GM12801 (cell line): ENCODE data around the gene LDAH.

Experiments
- CTCF ChIP-seq: IDR thresholded peaks from one replicate; pipeline ENCODE4 v1.5.1; 2011; ENCODE audit warnings: control low read depth; ENCODE audit not compliant: insufficient read length; ENCODE audit errors: extremely low read depth

Gene LDAH

GRCh38 chr2:20839052-20839451 lies 16.2 kb upstream of the LDAH start:
- TF ChIP-seq CTCF: no peak

GRCh38 chr2:20838016-20838415 lies 15.1 kb upstream of the LDAH start:
- no peak for TF ChIP-seq CTCF

- no peak for TF ChIP-seq CTCF
Measured at GRCh38 chr2:20836521-20836920, 13.6 kb upstream of the LDAH start.

- TF ChIP-seq CTCF: no peak
Measured at GRCh38 chr2:20834331-20834730, 11.4 kb upstream of the LDAH start.

- no peak for TF ChIP-seq CTCF
Measured at GRCh38 chr2:20832606-20833005, 9.7 kb upstream of the LDAH start.

GRCh38 chr2:20829861-20830260 lies 7.0 kb upstream of the LDAH start:
- TF ChIP-seq CTCF: no peak

- TF ChIP-seq CTCF: no peak
Measured at GRCh38 chr2:20823917-20824316, 1.0 kb upstream of the LDAH start.

- no peak for TF ChIP-seq CTCF
Measured at GRCh38 chr2:20818820-20819219, 4.1 kb downstream of the LDAH start.
